GM19035 (cell line): Measurements from ENCODE around the gene MTSS2.

ENCODE experiments used
- ATAC-seq: cut with Tn5 transposase; IDR thresholded peaks from one replicate; pipeline ENCODE4 v1.9.1; 2021; ENCODE audit not compliant: unreplicated experiment

Gene MTSS2

GRCh38 chr16:70687671-70688245 lies 1.9 kb upstream of the MTSS2 start:
- ATAC-seq, result no peak

- no peak for ATAC-seq
Measured at GRCh38 chr16:70687102-70687511, 1.3 kb upstream of the MTSS2 start.

- no peak for ATAC-seq
Measured at GRCh38 chr16:70686376-70687101, 686 bp upstream of the MTSS2 start.

GRCh38 chr16:70685061-70685937 lies 554 bp downstream of the MTSS2 start:
- no peak for ATAC-seq

GRCh38 chr16:70684146-70685060 lies 1.4 kb downstream of the MTSS2 start:
- ATAC-seq, result no peak

GRCh38 chr16:70683146-70683944 lies 2.5 kb downstream of the MTSS2 start:
- ATAC-seq, result no peak

- no peak for ATAC-seq
Measured at GRCh38 chr16:70682239-70683145, 3.4 kb downstream of the MTSS2 start.

- no peak for ATAC-seq
Measured at GRCh38 chr16:70681382-70682238, 4.2 kb downstream of the MTSS2 start.

GRCh38 chr16:70680495-70681381 lies 5.1 kb downstream of the MTSS2 start:
- no peak for ATAC-seq

- ATAC-seq, result no peak
Measured at GRCh38 chr16:70679671-70680494, 6.0 kb downstream of the MTSS2 start.

GRCh38 chr16:70678898-70679670 lies 6.8 kb downstream of the MTSS2 start:
- ATAC-seq, result no peak

GRCh38 chr16:70678121-70678897 lies 7.5 kb downstream of the MTSS2 start:
- ATAC-seq, result no peak

- no peak for ATAC-seq
Measured at GRCh38 chr16:70677499-70678120, 8.2 kb downstream of the MTSS2 start.
